LNCaP clone FGC (cell line): Measurements from ENCODE around the gene NR2F2.
"Not testable (repeated sequence)": the region's sequence is repeated elsewhere in the genome, so short reads cannot be mapped to it uniquely, and the experiment has no call there.

Source experiments
- DNase-seq: peaks from one replicate; pipeline ENCODE4 v3.0.0-alpha.2; 2011; ENCODE audit warnings: low read depth
- H3K4me3 ChIP-seq: 2 replicates; pipeline ENCODE4 v1.5.1; 2011; ENCODE audit warnings: mild to moderate bottlenecking, low read depth, low read length, control low read depth
- CTCF ChIP-seq: IDR thresholded peaks from 2 replicates; pipeline ENCODE4 v1.5.1; 2012; ENCODE audit warnings: mild to moderate bottlenecking; ENCODE audit not compliant: control insufficient read depth, insufficient read depth; ENCODE audit errors: extremely low read depth

NR2F2 gene

GRCh38 chr15:96369351-96369750 is 38.9 kb downstream of the NR2F2 start:
- DNase-seq, result no peak
- TF ChIP-seq CTCF, result no peak

GRCh38 chr15:96369825-96370621 is 39.5 kb downstream of the NR2F2 start:
- DNase-seq, result no peak
- TF ChIP-seq CTCF, result no peak
- H3K4me3 ChIP-seq, result no peak overlapping the region

More at GRCh38 chr15:96369351-96369750, 38.9 kb downstream of the NR2F2 start:
- H3K4me3 ChIP-seq, result no peak overlapping the region

- DNase-seq, result no peak
- H3K4me3 ChIP-seq, result no peak overlapping the region
- TF ChIP-seq CTCF, result no peak
Measured at GRCh38 chr15:96372554-96372953, 42.1 kb downstream of the NR2F2 start.

- no peak for DNase-seq
- no peak overlapping the region for H3K4me3 ChIP-seq
- no peak for TF ChIP-seq CTCF
Measured at GRCh38 chr15:96374499-96374898, 44.0 kb downstream of the NR2F2 start.

GRCh38 chr15:96379592-96379991 is 49.1 kb downstream of the NR2F2 start:
- DNase-seq, H3K4me3 ChIP-seq: not testable (repeated sequence)

- H3K4me3 ChIP-seq, result no peak overlapping the region
- no peak for DNase-seq
- TF ChIP-seq CTCF, result no peak
Measured at GRCh38 chr15:96381463-96381862, 51.0 kb downstream of the NR2F2 start.

- H3K4me3 ChIP-seq, result no peak overlapping the region
- no peak for TF ChIP-seq CTCF
- no peak for DNase-seq
Measured at GRCh38 chr15:96385195-96385594, 54.7 kb downstream of the NR2F2 start.
